Endodermal cell (in vitro differentiated cells): ENCODE results near the gene FOLR3. TPM values are rescaled to one million over a fixed set of nuclear protein-coding genes. Genes with fewer than 3 reads are reported as not detected.
A peak's percentile ranks its signal among the peaks of the same experiment; 100 is the strongest.

Source experiments
- DNase-seq: peaks from one replicate; pipeline ENCODE4 v3.0.0-alpha.2; 2017
- H3K27ac ChIP-seq: 2 replicates; pipeline ENCODE4 v1.5.1; 2013; ENCODE audit warnings: mild to moderate bottlenecking, low read depth, low read length, moderate library complexity
- H3K27me3 ChIP-seq: 2 replicates; pipeline ENCODE4 v1.6.1; 2013; ENCODE audit warnings: mild to moderate bottlenecking, low read length, moderate library complexity; ENCODE audit not compliant: insufficient read depth, control insufficient read depth, poor library complexity, severe bottlenecking
- H3K36me3 ChIP-seq: 2 replicates; pipeline ENCODE4 v1.7.0; 2013; ENCODE audit warnings: mild to moderate bottlenecking, low read length, moderate library complexity; ENCODE audit not compliant: control insufficient read depth, insufficient read depth
- H3K4me1 ChIP-seq: one replicate; pipeline ENCODE4 v1.7.0; 2013; ENCODE audit warnings: low read length; ENCODE audit not compliant: control insufficient read depth, insufficient read depth
- H3K4me3 ChIP-seq: 2 replicates; pipeline ENCODE4 v1.5.1; 2013; ENCODE audit warnings: mild to moderate bottlenecking, low read length, moderate library complexity
- H3K9ac ChIP-seq: 2 replicates; pipeline ENCODE4 v1.6.1; 2013; ENCODE audit warnings: mild to moderate bottlenecking, low read length, moderate library complexity; ENCODE audit not compliant: poor library complexity, severe bottlenecking; ENCODE audit errors: extremely low read depth
- H3K9me3 ChIP-seq: 2 replicates; pipeline ENCODE4 v1.6.1; 2013; ENCODE audit warnings: mild to moderate bottlenecking, low read length, moderate library complexity; ENCODE audit not compliant: control insufficient read depth
- H3K27ac Mint-ChIP-seq: 2 replicates; pipeline ENCODE4 v1.8.0; 2020; ENCODE audit warnings: mixed read lengths
- H3K27me3 Mint-ChIP-seq: 2 replicates; pipeline ENCODE4 v1.8.0; 2021; ENCODE audit warnings: mild to moderate bottlenecking, mixed read lengths; ENCODE audit not compliant: insufficient read depth
- H3K36me3 Mint-ChIP-seq: 2 replicates; pipeline ENCODE4 v1.8.0; 2020; ENCODE audit warnings: low read depth, mixed read lengths
- H3K4me1 Mint-ChIP-seq: 2 replicates; pipeline ENCODE4 v1.8.0; 2020; ENCODE audit warnings: mixed read lengths
- H3K4me3 Mint-ChIP-seq: 2 replicates; pipeline ENCODE4 v1.8.0; 2020; ENCODE audit warnings: mild to moderate bottlenecking, moderate library complexity, mixed read lengths
- H3K9me3 Mint-ChIP-seq: 2 replicates; pipeline ENCODE4 v1.8.0; 2020; ENCODE audit warnings: mild to moderate bottlenecking, mixed read lengths
- CTCF ChIP-seq: fragments of 200-600 bp; sonication (generic); conservative IDR thresholded peaks from 2 replicates; pipeline ENCODE4 v1.5.0; 2021; ENCODE audit warnings: antibody characterized with exemption, mild to moderate bottlenecking
- WGBS, 2 experiments: methylation state at CpG; one replicate each; pipeline versions ENCODE4 v1.1.5 to v1.1.7; 2013; ENCODE audit warnings: missing lambda C conversion rate in 2 of 2, mixed read lengths in 1 of 2; ENCODE audit not compliant: insufficient coverage in 1 of 2, insufficient read length in 1 of 2; 5-methylcytosine and 5-hydroxymethylcytosine counted together
- total RNA-seq, 2 donors: library from RNA; stranded (reverse); fragmentation: NEBNext Ultra II Directional in 1 of 2; extraction: Animal tissue kit (Norgen Biotek cat#: 25700) in 1 of 2; gene quantifications; 2 replicates in 1 of 2; 3 replicates in 1 of 2; pipeline ENCODE4 v1.2.1, GENCODE V29; 2021

The FOLR3 gene
- total RNA-seq, 2 donors from 2014 or later = not detected

GRCh38 chr11:72102162-72102561, 33.4 kb upstream of the FOLR3 start:
- Mint-ChIP-seq H3K27ac (peak overlapping the region; percentile 92), H3K27me3 (no peaks in the 10 kb centered on the region), H3K4me3 (peak overlapping the region; percentile 80), H3K36me3 (peaks cover 37% of the 10 kb centered on the region), H3K9me3 (peaks cover 3% of the 10 kb centered on the region), H3K4me1 (peaks cover 20% of the 10 kb centered on the region)
- no peak for TF ChIP-seq CTCF
- peak overlapping the region; percentile 93 for H3K4me3 ChIP-seq
- H3K27ac ChIP-seq = no peak overlapping the region
- H3K9ac ChIP-seq = peak overlapping the region; percentile 96
- H3K36me3 ChIP-seq = peaks cover 42% of the 10 kb centered on the region
- H3K4me1 ChIP-seq = no peaks in the 10 kb centered on the region
- H3K27me3 ChIP-seq = no peaks in the 10 kb centered on the region
- WGBS, 2 experiments = 38 to 74% methylated on average over 1 to 4 of the region's 4 CpGs
- H3K9me3 ChIP-seq = no peaks in the 10 kb centered on the region
- DNase-seq = no peak

- no peak for TF ChIP-seq CTCF
- H3K27me3 ChIP-seq = no peaks in the 10 kb centered on the region
- H3K27ac Mint-ChIP-seq = peak overlapping the region; percentile 92
- peak overlapping the region; percentile 80 for H3K4me3 Mint-ChIP-seq
- H3K27me3 Mint-ChIP-seq = no peaks in the 10 kb centered on the region
- H3K4me3 ChIP-seq = peak overlapping the region; percentile 93
- peaks cover 37% of the 10 kb centered on the region for H3K36me3 ChIP-seq
- peaks cover 20% of the 10 kb centered on the region for H3K4me1 Mint-ChIP-seq
- no peaks in the 10 kb centered on the region for H3K4me1 ChIP-seq
- H3K27ac ChIP-seq = peak overlapping the region; percentile 69
- WGBS, 2 experiments = 6 to 7% methylated on average over 6 to 9 of the region's 9 CpGs
- peaks cover 3% of the 10 kb centered on the region for H3K9me3 Mint-ChIP-seq
- peak overlapping the region; percentile 96 for H3K9ac ChIP-seq
- H3K9me3 ChIP-seq = no peaks in the 10 kb centered on the region
- H3K36me3 Mint-ChIP-seq = peaks cover 38% of the 10 kb centered on the region
- no peak for DNase-seq
Measured at GRCh38 chr11:72102631-72102945, 32.9 kb upstream of the FOLR3 start.

GRCh38 chr11:72102946-72103753, 32.4 kb upstream of the FOLR3 start, which contains the start of gene LAMTOR1:
TSS of gene LAMTOR1 (minus strand) at chr11:72103297. CDS start at chr11:72103224, 73 bp downstream.
- H3K4me1 Mint-ChIP-seq = peaks cover 20% of the 10 kb centered on the region
- H3K27me3 Mint-ChIP-seq = no peaks in the 10 kb centered on the region
- Histone ChIP-seq H3K27me3 (no peaks in the 10 kb centered on the region), H3K9ac (peak within 1 kb of the TSS; percentile 96), H3K36me3 (peaks cover 32% of the 10 kb centered on the region), H3K4me3 (peak within 1 kb of the TSS; percentile 93), H3K4me1 (no peaks in the 10 kb centered on the region), H3K9me3 (no peaks in the 10 kb centered on the region), H3K27ac (peak within 1 kb of the TSS; percentile 71)
- peak; percentile 100 for DNase-seq
- H3K4me3 Mint-ChIP-seq = peak within 1 kb of the TSS; percentile 80
- H3K9me3 Mint-ChIP-seq = peaks cover 3% of the 10 kb centered on the region
- 5 to 17% methylated on average over 23 to 64 of the region's 64 CpGs for whole genome bisulfite sequencing, 2 experiments
- H3K27ac Mint-ChIP-seq = peak within 1 kb of the TSS; percentile 92
- peak; percentile 73 for TF ChIP-seq CTCF
- H3K36me3 Mint-ChIP-seq = peaks cover 32% of the 10 kb centered on the region
